Esophagus squamous epithelium (tissue), 4 donors: ENCODE data around the gene WDR70.

ENCODE experiments used
- POLR2A ChIP-seq, 4 donors: fragments of 450-650 bp; IDR thresholded peaks; one replicate each; pipeline ENCODE4 v1.6.1; 2017; ENCODE audit warnings: antibody characterized with exemption in 4 of 4, mild to moderate bottlenecking in 4 of 4, moderate library complexity in 3 of 4
- TF ChIP-seq, protein P1 (sequence below), 6 experiments: fragments of 450-650 bp in 4 of 6; fragments of 200-600 bp in 2 of 6; sonication (generic) in 2 of 6; IDR thresholded peaks; one replicate each; pipeline ENCODE4 v1.5.1; 2016 to 2019; ENCODE audit warnings: antibody characterized with exemption in 6 of 6, mild to moderate bottlenecking in 4 of 6, moderate library complexity in 4 of 6

DNA sequence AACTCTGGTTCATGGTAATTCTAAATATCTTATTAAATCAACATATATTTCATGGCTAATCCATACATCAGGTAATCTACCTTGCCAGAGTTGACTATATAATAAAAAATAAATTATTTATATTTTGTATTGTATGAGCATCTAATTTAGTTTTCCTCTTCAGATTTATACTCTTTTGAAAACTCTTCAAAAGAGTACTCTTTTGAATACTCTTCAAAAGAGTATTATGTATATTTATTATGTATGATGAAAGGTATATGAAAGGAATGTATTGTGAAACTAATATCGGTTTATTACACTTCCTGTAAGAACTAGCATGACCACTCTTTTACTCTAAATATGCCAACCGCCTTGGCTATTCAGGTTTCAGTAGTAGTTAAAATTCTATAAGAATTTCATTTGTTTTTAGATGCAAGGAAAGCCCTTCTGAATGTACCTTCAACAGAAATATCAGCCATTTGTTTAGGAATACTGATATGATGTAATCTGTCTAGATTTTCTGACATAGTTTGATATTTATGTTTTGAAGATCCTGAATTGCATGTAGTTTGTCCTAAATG lies 178.7 kb downstream of the WDR70 start:
- TF ChIP-seq POLR2A (IDR thresholded peaks at IDR 0.05) = no peak
- TF ChIP-seq, protein P1, sequence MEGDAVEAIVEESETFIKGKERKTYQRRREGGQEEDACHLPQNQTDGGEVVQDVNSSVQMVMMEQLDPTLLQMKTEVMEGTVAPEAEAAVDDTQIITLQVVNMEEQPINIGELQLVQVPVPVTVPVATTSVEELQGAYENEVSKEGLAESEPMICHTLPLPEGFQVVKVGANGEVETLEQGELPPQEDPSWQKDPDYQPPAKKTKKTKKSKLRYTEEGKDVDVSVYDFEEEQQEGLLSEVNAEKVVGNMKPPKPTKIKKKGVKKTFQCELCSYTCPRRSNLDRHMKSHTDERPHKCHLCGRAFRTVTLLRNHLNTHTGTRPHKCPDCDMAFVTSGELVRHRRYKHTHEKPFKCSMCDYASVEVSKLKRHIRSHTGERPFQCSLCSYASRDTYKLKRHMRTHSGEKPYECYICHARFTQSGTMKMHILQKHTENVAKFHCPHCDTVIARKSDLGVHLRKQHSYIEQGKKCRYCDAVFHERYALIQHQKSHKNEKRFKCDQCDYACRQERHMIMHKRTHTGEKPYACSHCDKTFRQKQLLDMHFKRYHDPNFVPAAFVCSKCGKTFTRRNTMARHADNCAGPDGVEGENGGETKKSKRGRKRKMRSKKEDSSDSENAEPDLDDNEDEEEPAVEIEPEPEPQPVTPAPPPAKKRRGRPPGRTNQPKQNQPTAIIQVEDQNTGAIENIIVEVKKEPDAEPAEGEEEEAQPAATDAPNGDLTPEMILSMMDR (IDR thresholded peaks at IDR 0.05) = no peak
